SU-DHL-6 (cell line): Measurements from ENCODE around the gene CAMK2D.

Source experiments
- H2AFZ ChIP-seq: fragments of 200-600 bp; sonication (generic); 2 replicates; pipeline ENCODE4 v1.6.1; 2014; ENCODE audit warnings: low read depth, mild to moderate bottlenecking, moderate library complexity, mixed read lengths, antibody characterized with exemption, low read length; ENCODE audit not compliant: severe bottlenecking
- H3F3A ChIP-seq: fragments of 200-600 bp; shearing (Covaris generic); 2 replicates; pipeline ENCODE4 v1.6.0; 2016; ENCODE audit warnings: antibody characterized with exemption, mild to moderate bottlenecking; ENCODE audit not compliant: insufficient read depth
- H3K27ac ChIP-seq: fragments of 200-600 bp; sonication (generic); 2 replicates; pipeline ENCODE4 v1.5.1; 2016; ENCODE audit warnings: low read depth, mild to moderate bottlenecking, low read length, moderate library complexity, mixed read lengths
- H3K27me3 ChIP-seq: fragments of 200-600 bp; sonication (generic), shearing (Covaris generic); 2 replicates; pipeline ENCODE4 v1.6.0; 2014; ENCODE audit warnings: mild to moderate bottlenecking, low read length
- H3K36me3 ChIP-seq: fragments of 200-600 bp; sonication (generic); 2 replicates; pipeline ENCODE4 v1.6.1; 2014; ENCODE audit warnings: mild to moderate bottlenecking, low read length, mixed read lengths
- H3K4me2 ChIP-seq: fragments of 300-600, 200-600 bp; shearing (Covaris generic), sonication (generic); 2 replicates; pipeline ENCODE4 v1.6.0; 2014; ENCODE audit warnings: low read length, low read depth, mild to moderate bottlenecking; ENCODE audit not compliant: poor library complexity, severe bottlenecking
- H3K4me3 ChIP-seq: fragments of 200-600 bp; sonication (generic); 2 replicates; pipeline ENCODE4 v1.5.1; 2014; ENCODE audit warnings: antibody characterized with exemption, low read length, mild to moderate bottlenecking, mixed read lengths; ENCODE audit not compliant: insufficient read depth, poor library complexity, severe bottlenecking
- H3K79me2 ChIP-seq: fragments of 200-600 bp; sonication (generic); 2 replicates; pipeline ENCODE4 v1.6.1; 2014; ENCODE audit warnings: mild to moderate bottlenecking, low read length, moderate library complexity; ENCODE audit not compliant: insufficient read depth
- H3K9ac ChIP-seq: fragments of 200-600 bp; sonication (generic); 2 replicates; pipeline ENCODE4 v1.7.0; 2014; ENCODE audit warnings: mild to moderate bottlenecking, low read length
- H3K9me2 ChIP-seq: fragments of 200-600 bp; sonication (generic); replicated peaks from 2 replicates; pipeline ENCODE4 v1.6.1; 2014; ENCODE audit warnings: low read length; ENCODE audit not compliant: insufficient read depth
- H3K9me3 ChIP-seq: fragments of 200-600 bp; sonication (generic); 2 replicates; pipeline ENCODE4 v1.6.1; 2014; ENCODE audit warnings: low read length, mixed read lengths; ENCODE audit not compliant: insufficient read depth
- H4K20me1 ChIP-seq: fragments of 200-600 bp; sonication (generic); 2 replicates; pipeline ENCODE4 v1.6.1; 2014; ENCODE audit warnings: low read depth, mild to moderate bottlenecking, antibody characterized with exemption, low read length, moderate library complexity, mixed read lengths
- CTCF ChIP-seq: fragments of 200-600 bp; sonication (generic); IDR thresholded peaks from one replicate; pipeline ENCODE4 v1.5.1; 2017; ENCODE audit warnings: antibody characterized with exemption, mild to moderate bottlenecking, low read length, moderate library complexity; ENCODE audit not compliant: insufficient read depth, poor library complexity, severe bottlenecking
- EZH2phosphoT487 ChIP-seq: fragments of 200-600 bp; sonication (generic), shearing (Covaris generic); conservative IDR thresholded peaks from 2 replicates; pipeline ENCODE4 v1.6.1; 2018; ENCODE audit warnings: mild to moderate bottlenecking, antibody characterized with exemption, low read length, moderate library complexity, mixed read lengths

The CAMK2D gene

GRCh38 chr4:113614414-113614813 lies 147.1 kb downstream of the CAMK2D start:
- Histone ChIP-seq H3K79me2 (no peaks in the 10 kb centered on the region), H3K4me3 (no peak overlapping the region)

GRCh38 chr4:113613503-113613902 lies 148.0 kb downstream of the CAMK2D start:
- TF ChIP-seq CTCF (no peak), EZH2phosphoT487 (no peak)
- no peaks in the 10 kb centered on the region for H4K20me1 ChIP-seq
- no peak overlapping the region for H3K4me2 ChIP-seq

More at GRCh38 chr4:113614414-113614813, 147.1 kb downstream of the CAMK2D start:
- Histone ChIP-seq H3K27me3 (no peaks in the 10 kb centered on the region), H3K27ac (no peak overlapping the region), H3F3A (no peaks in the 10 kb centered on the region), H3K36me3 (no peaks in the 10 kb centered on the region), H3K9me2 (no peaks in the 10 kb centered on the region), H2AFZ (no peak overlapping the region), H4K20me1 (no peaks in the 10 kb centered on the region), H3K9ac (no peak overlapping the region), H3K4me2 (no peak overlapping the region), H3K9me3 (no peaks in the 10 kb centered on the region)
- TF ChIP-seq CTCF, result no peak
- TF ChIP-seq EZH2phosphoT487, result no peak

GRCh38 chr4:113610537-113610936 lies 151.0 kb downstream of the CAMK2D start:
- Histone ChIP-seq H3K9me3 (no peaks in the 10 kb centered on the region), H2AFZ (no peak overlapping the region), H3K9ac (no peak overlapping the region), H3K9me2 (no peaks in the 10 kb centered on the region), H3F3A (no peaks in the 10 kb centered on the region), H3K27me3 (no peaks in the 10 kb centered on the region), H4K20me1 (no peaks in the 10 kb centered on the region), H3K79me2 (no peaks in the 10 kb centered on the region), H3K4me3 (no peak overlapping the region), H3K27ac (no peak overlapping the region), H3K4me2 (no peak overlapping the region), H3K36me3 (no peaks in the 10 kb centered on the region)
- no peak for TF ChIP-seq CTCF
- no peak for TF ChIP-seq EZH2phosphoT487

More at GRCh38 chr4:113613503-113613902, 148.0 kb downstream of the CAMK2D start:
- no peaks in the 10 kb centered on the region for H3K9me2 ChIP-seq
- H3K79me2 ChIP-seq, result no peaks in the 10 kb centered on the region
- H3K36me3 ChIP-seq, result no peaks in the 10 kb centered on the region
- no peak overlapping the region for H3K27ac ChIP-seq
- H3K9ac ChIP-seq, result no peak overlapping the region
- no peaks in the 10 kb centered on the region for H3F3A ChIP-seq
- no peaks in the 10 kb centered on the region for H3K9me3 ChIP-seq
- H3K27me3 ChIP-seq, result no peaks in the 10 kb centered on the region
- H2AFZ ChIP-seq, result no peak overlapping the region
- no peak overlapping the region for H3K4me3 ChIP-seq

GRCh38 chr4:113607998-113608397 lies 153.5 kb downstream of the CAMK2D start:
- Histone ChIP-seq H3K27ac (no peak overlapping the region), H3F3A (no peaks in the 10 kb centered on the region), H3K4me2 (peak overlapping the region; percentile 13), H3K9me3 (no peaks in the 10 kb centered on the region), H3K36me3 (no peaks in the 10 kb centered on the region), H3K9ac (no peak overlapping the region), H3K4me3 (no peak overlapping the region), H4K20me1 (no peaks in the 10 kb centered on the region), H3K9me2 (no peaks in the 10 kb centered on the region), H3K27me3 (no peaks in the 10 kb centered on the region), H3K79me2 (no peaks in the 10 kb centered on the region), H2AFZ (no peak overlapping the region)
- no peak for TF ChIP-seq EZH2phosphoT487
